MV-4-11 (cell line): ENCODE results near the gene CXXC5.
"Not testable (repeated sequence)": the region's sequence is repeated elsewhere in the genome, so short reads cannot be mapped to it uniquely, and the experiment has no call there.

ENCODE experiments used
- DNase-seq: peaks from one replicate; lab custom pipeline; 2025; lab: John Stamatoyannopoulos, UW

The CXXC5 gene

GRCh38 chr5:139712412-139712811 is 64.3 kb downstream of the CXXC5 start:
- DNase-seq, result no peak

- not testable (repeated sequence) for DNase-seq
These were observed 65.7 kb downstream of the CXXC5 start for GRCh38 chr5:139713898-139714297.

GRCh38 chr5:139717221-139717620 is 69.1 kb downstream of the CXXC5 start:
- DNase-seq, result no peak

- not testable (repeated sequence) for DNase-seq
These were observed 70.3 kb downstream of the CXXC5 start for GRCh38 chr5:139718403-139718802.

- not testable (repeated sequence) for DNase-seq
These were observed 71.8 kb downstream of the CXXC5 start for GRCh38 chr5:139719970-139720369.

- DNase-seq, result no peak
These were observed 75.9 kb downstream of the CXXC5 start for GRCh38 chr5:139723986-139724587.

- no peak for DNase-seq
These were observed 77.1 kb downstream of the CXXC5 start for GRCh38 chr5:139725073-139725830.

- no peak for DNase-seq
These were observed 78.1 kb downstream of the CXXC5 start for GRCh38 chr5:139726248-139726647.

- not testable (repeated sequence) for DNase-seq
These were observed 79.5 kb downstream of the CXXC5 start for GRCh38 chr5:139727615-139728014.

GRCh38 chr5:139731281-139731680 is 83.1 kb downstream of the CXXC5 start:
- DNase-seq, result no peak

GRCh38 chr5:139732019-139732418 is 83.9 kb downstream of the CXXC5 start:
- DNase-seq, result no peak

- no peak for DNase-seq
These were observed 85.0 kb downstream of the CXXC5 start for GRCh38 chr5:139733010-139733688.
